Tongue (tissue), 2 donors: Measurements from ENCODE around the gene FOXI1. TPM values are rescaled to one million over a fixed set of nuclear protein-coding genes. Genes with fewer than 3 reads are reported as not detected.

Source experiments
- DNase-seq: peaks from one replicate; pipeline ENCODE4 v3.0.0-alpha.2; 2015
- total RNA-seq: library from RNA; depleted of rRNA; stranded (reverse); fragments of >200 nt; gene quantifications from one replicate; pipeline ENCODE4 v1.2.3, GENCODE V29; 2014

Gene FOXI1
- total RNA-seq, 1 donor from 2014 or later, result not detected

DNA sequence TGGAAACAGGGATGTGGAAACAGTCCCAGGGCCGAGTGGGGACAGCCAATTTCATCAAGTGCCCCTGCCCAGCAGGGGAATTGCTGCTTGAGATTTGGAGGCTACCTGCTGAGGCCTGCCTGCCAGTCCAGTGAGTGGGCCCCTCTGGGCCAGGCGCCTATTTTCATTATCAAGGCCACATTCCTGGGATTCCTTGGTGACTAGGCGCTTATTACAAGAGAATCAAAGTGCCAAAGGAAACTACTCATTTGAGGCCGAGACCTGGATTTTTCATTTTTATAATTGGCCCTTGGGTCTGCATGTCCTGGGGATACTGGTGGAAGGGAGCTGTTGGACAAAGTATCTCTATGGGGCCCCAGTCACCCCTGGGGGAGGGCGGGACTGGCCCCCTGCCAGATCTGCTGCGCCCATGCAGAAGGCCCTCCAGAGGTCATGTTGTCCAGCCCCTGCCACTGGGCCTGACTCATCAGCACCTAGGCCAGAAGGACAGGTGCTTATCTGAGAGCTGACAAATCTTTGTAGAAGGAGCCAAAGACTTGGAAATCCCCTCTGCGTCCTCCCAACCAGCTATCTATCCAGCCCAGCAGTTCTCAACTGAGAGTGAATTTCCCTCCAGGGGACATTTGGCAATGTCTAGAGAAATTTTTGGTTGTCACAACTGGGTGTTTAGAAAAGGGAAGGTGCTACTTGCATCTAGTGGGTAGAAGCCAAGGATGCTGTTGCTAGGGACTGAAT, 45.6 kb downstream of the FOXI1 start:
- DNase-seq, result peak; percentile 7

- DNase-seq, result no peak
Observed at GRCh38 chr5:170152767-170153166, 47.1 kb downstream of the FOXI1 start.

DNA sequence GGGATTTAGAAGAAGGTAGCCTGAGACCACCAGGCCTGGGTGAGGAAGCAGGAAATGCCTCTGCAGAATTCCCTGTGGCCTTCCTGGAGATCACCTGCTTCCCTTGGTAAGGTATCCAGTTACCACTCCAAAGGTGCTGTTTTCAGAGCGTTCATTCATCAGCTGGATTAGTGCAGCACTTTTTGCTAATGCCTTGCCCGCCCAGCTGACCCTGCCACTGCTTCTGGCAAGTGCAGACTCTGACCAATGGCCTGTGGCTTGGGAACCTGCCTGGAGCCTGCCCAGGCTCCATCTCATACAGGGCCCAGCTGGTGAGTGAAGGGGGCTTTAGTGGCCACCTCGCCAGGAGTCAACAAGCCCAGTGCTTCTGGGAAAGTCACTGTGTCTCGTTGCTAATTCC, 48.6 kb downstream of the FOXI1 start:
- no peak for DNase-seq

DNA sequence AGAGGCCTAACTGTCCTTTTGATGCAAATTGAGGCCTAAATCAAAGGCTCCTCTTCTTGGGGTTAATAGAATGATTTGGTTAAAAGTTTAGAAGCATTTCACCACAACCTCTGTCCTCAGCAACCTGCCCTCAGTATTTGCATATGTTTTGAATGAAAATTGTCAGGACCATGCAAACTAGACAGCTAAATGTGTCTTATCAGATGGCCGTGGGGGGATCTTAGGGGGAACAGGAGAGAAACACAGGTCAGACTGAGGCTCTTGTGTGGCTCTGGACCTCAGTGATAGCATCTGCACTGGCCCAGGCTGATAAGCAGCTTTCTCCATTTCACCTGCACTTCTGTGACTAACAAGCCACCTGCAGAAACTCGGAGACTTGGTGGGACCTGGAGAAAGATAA, 49.0 kb downstream of the FOXI1 start:
- no peak for DNase-seq

GRCh38 chr5:170155771-170156170, 50.1 kb downstream of the FOXI1 start:
- no peak for DNase-seq

DNA sequence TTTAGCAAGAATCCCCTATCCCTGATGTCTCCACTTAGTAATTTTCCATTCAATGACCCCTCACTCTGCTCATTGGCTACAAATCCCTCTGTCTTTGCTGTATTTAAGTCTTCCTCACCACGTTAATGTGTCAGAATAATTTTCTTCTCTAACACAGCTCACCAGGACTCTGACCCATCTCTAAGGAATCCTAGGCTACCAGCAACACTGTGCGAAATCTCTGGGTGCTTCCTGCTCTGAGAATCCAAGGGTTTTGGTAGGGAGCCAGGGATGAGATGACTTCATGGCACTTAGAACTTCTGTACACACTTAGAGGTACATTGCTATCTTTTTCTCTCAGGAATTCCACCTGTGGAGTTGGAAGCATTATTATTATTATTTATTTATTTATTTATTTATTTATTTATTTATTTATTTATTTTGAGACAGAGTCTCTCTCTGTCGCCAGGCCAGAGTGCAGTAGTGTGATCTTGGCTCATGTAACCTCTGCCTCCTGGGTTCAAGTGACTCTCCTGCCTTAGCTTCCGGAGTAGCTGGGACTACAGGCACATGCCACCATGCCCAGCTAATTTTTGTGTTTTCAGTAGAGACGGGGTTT, 53.5 kb downstream of the FOXI1 start:
- no peak for DNase-seq

Other genes starting within 250 kb of the FOXI1 start
- 0.21 TPM for gene INSYN2B, start 125.4 kb upstream of the FOXI1 start, total RNA-seq
- gene C5orf58, start 127.1 kb downstream of the FOXI1 start, total RNA-seq, result not detected
- gene LCP2, start 191.9 kb downstream of the FOXI1 start, total RNA-seq, result 11.6 TPM